CD4-positive, CD25-positive, alpha-beta regulatory T cell (primary cell): Measurements from ENCODE around the gene KPNB1. TPM values are rescaled to one million over a fixed set of nuclear protein-coding genes. Genes with fewer than 3 reads are reported as not detected.

ENCODE experiments used
- ATAC-seq, 2 donors: fragments of 150-1000 bp; cut with Tn5 transposase; one replicate each; pipeline ENCODE4 v1.10.0; 2021; ENCODE audit warnings: low read depth in 2 of 2, moderate number of reproducible peaks in 2 of 2, moderate library complexity in 1 of 2
- DNase-seq, 3 donors: peaks; one replicate each; pipeline versions ENCODE4 v3.0.0 to v3.0.0-alpha.2; 2012 to 2022; ENCODE audit warnings: mixed read lengths in 1 of 3
- H3K27ac ChIP-seq: one replicate; pipeline ENCODE4 v1.7.0; 2013; ENCODE audit warnings: mild to moderate bottlenecking, low read length; ENCODE audit not compliant: insufficient read depth, poor library complexity, severe bottlenecking
- H3K27me3 ChIP-seq: one replicate; pipeline ENCODE4 v1.7.0; 2013; ENCODE audit warnings: low read length; ENCODE audit not compliant: control insufficient read depth, insufficient read depth
- H3K36me3 ChIP-seq: one replicate; pipeline ENCODE4 v1.7.0; 2013; ENCODE audit warnings: mild to moderate bottlenecking, low read length, moderate library complexity; ENCODE audit not compliant: control insufficient read depth, insufficient read depth
- H3K4me1 ChIP-seq: 2 replicates; pipeline ENCODE4 v1.7.0; 2013; ENCODE audit warnings: mild to moderate bottlenecking, low read length; ENCODE audit not compliant: insufficient read depth, control insufficient read depth, poor library complexity, severe bottlenecking
- H3K4me3 ChIP-seq: one replicate; pipeline ENCODE4 v1.7.0; 2013; ENCODE audit warnings: low read depth, mild to moderate bottlenecking, low read length, moderate library complexity
- H3K9me3 ChIP-seq, 2 experiments: 1 replicate in 1 of 2; 2 replicates in 1 of 2; pipeline ENCODE4 v1.7.0; 2013; ENCODE audit warnings: low read length in 2 of 2, mild to moderate bottlenecking in 1 of 2, moderate library complexity in 1 of 2; ENCODE audit not compliant: control insufficient read depth in 2 of 2
- H3K27ac Mint-ChIP-seq, 3 donors: one replicate each; pipeline ENCODE4 v1.8.0; 2020 to 2022; ENCODE audit warnings: mild to moderate bottlenecking in 3 of 3, mixed read lengths in 3 of 3, moderate library complexity in 2 of 3
- H3K27me3 Mint-ChIP-seq: one replicate; pipeline ENCODE4 v1.8.0; 2022; ENCODE audit warnings: mild to moderate bottlenecking, mixed read lengths
- H3K36me3 Mint-ChIP-seq: one replicate; pipeline ENCODE4 v1.8.0; 2020; ENCODE audit warnings: mixed read lengths
- H3K4me1 Mint-ChIP-seq, 4 donors: one replicate each; pipeline ENCODE4 v1.8.0; 2020 to 2022; ENCODE audit warnings: mixed read lengths in 4 of 4, mild to moderate bottlenecking in 1 of 4
- H3K4me3 Mint-ChIP-seq, 4 donors: one replicate each; pipeline ENCODE4 v1.8.0; 2020 to 2022; ENCODE audit warnings: mild to moderate bottlenecking in 4 of 4, mixed read lengths in 4 of 4, moderate library complexity in 3 of 4
- H3K9me3 Mint-ChIP-seq, 7 donors: one replicate each; pipeline ENCODE4 v1.8.0; 2020 to 2022; ENCODE audit warnings: mixed read lengths in 7 of 7, mild to moderate bottlenecking in 3 of 7, moderate library complexity in 2 of 7
- polyA plus RNA-seq, 4 donors: library from polyadenylated mRNA; unstranded; fragments of 300-500 nt; fragmentation: Illumina TruSeq; gene quantifications; one replicate each; pipeline ENCODE4 v1.2.3, GENCODE V29; 2021
- total RNA-seq: library from RNA; stranded (reverse); gene quantifications from one replicate; pipeline ENCODE4 v1.2.3, GENCODE V29; 2022

The KPNB1 gene
- total and polyA plus RNA-seq, 5 donors from 2014 or later, result 20.4 to 242 (median 24.7) TPM

GRCh38 chr17:47711366-47712099, 61.8 kb downstream of the KPNB1 start:
- Mint-ChIP-seq H3K27ac (no peak overlapping the region), H3K27me3 (no peaks in the 10 kb centered on the region), H3K9me3 (peaks cover 0 to 1% (median 0%) of the 10 kb centered on the region in 7 donors), H3K36me3 (peaks cover 4% of the 10 kb centered on the region), H3K4me3 (no peak overlapping the region), H3K4me1 (peaks cover 3 to 32% (median 21%) of the 10 kb centered on the region in 4 donors)
- Histone ChIP-seq H3K27ac (no peak overlapping the region), H3K4me1 (peaks cover 21% of the 10 kb centered on the region), H3K9me3 (no peaks in the 10 kb centered on the region), H3K36me3 (no peaks in the 10 kb centered on the region), H3K4me3 (no peak overlapping the region), H3K27me3 (no peaks in the 10 kb centered on the region)
- DNase-seq (no peak), ATAC-seq (no peak)

GRCh38 chr17:47712330-47713023, 62.8 kb downstream of the KPNB1 start:
- no peaks in the 10 kb centered on the region for H3K27me3 Mint-ChIP-seq
- H3K36me3 Mint-ChIP-seq, result peaks cover 4% of the 10 kb centered on the region
- H3K27ac ChIP-seq, result no peak overlapping the region
- no peak overlapping the region for H3K4me3 ChIP-seq
- no peak overlapping the region for H3K4me3 Mint-ChIP-seq
- peak overlapping the region in 1 of 3 donors; percentile 45 for H3K27ac Mint-ChIP-seq
- ATAC-seq (no peak), DNase-seq (no peak)
- no peaks in the 10 kb centered on the region for H3K9me3 ChIP-seq
- H3K4me1 ChIP-seq, result peaks cover 11% of the 10 kb centered on the region
- H3K27me3 ChIP-seq, result no peaks in the 10 kb centered on the region
- H3K9me3 Mint-ChIP-seq, result no peaks in the 10 kb centered on the region
- peaks cover 0 to 27% (median 15%) of the 10 kb centered on the region in 4 donors for H3K4me1 Mint-ChIP-seq
- H3K36me3 ChIP-seq, result no peaks in the 10 kb centered on the region

DNA sequence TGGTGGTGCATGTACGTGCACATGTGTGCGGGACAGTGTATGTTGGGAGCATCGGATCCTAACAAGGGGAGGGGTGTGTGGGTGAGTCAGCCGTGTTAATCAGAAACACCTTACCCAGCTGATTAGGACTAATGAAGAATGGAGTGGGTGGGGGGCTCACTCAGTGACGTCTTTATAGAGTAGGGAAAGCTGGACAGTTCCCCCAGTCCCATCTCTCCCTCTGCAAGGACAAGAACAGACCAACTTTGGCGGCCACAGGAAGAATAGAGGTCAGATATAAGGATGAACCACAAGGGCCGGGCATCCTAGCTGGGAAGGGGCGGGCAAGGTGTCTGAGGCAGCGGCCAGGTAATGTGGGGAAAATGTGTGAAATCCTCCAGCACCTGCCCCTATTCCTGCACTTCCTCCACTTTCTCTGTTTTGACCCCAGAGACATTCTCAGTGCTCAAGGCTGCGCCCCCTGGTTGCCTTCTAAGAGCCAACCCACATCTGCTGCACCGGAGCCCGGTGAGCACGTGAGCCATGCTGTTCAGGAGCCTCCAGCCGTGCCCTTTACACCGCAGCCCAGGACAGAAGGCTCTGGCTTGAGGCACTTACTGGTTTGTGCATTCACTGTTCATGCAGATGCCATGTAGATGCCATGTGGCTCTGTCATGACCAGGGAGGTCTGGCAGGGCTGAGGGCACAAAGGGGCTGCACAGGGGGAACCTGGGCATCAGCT, 64.4 kb downstream of the KPNB1 start:
- Histone ChIP-seq H3K4me1 (peaks cover 16% of the 10 kb centered on the region), H3K27me3 (no peaks in the 10 kb centered on the region), H3K36me3 (no peaks in the 10 kb centered on the region), H3K9me3 (no peaks in the 10 kb centered on the region), H3K4me3 (no peak overlapping the region), H3K27ac (no peak overlapping the region)
- ATAC-seq (no peak), DNase-seq (no peak)
- Mint-ChIP-seq H3K4me3 (peak overlapping the region in 1 of 4 donors; percentile 40), H3K4me1 (peaks cover 0 to 42% (median 27%) of the 10 kb centered on the region in 4 donors), H3K9me3 (no peaks in the 10 kb centered on the region), H3K36me3 (peaks cover 4% of the 10 kb centered on the region), H3K27me3 (peaks cover 4% of the 10 kb centered on the region), H3K27ac (peak overlapping the region in 1 of 3 donors; percentile 43)

GRCh38 chr17:47714773-47715396, 65.2 kb downstream of the KPNB1 start:
- DNase-seq, result peak in 1 of 3 donors; percentile 75
- Mint-ChIP-seq H3K9me3 (no peaks in the 10 kb centered on the region), H3K36me3 (peaks cover under 1% of the 10 kb centered on the region), H3K4me3 (peak overlapping the region in 1 of 4 donors; percentile 22), H3K27me3 (peaks cover 5% of the 10 kb centered on the region), H3K27ac (peak overlapping the region in 2 of 3 donors; percentile 65 to 76), H3K4me1 (peaks cover 4 to 49% (median 32%) of the 10 kb centered on the region in 4 donors)
- Histone ChIP-seq H3K27me3 (no peaks in the 10 kb centered on the region), H3K27ac (no peak overlapping the region), H3K4me3 (no peak overlapping the region), H3K4me1 (peaks cover 24% of the 10 kb centered on the region), H3K9me3 (no peaks in the 10 kb centered on the region), H3K36me3 (no peaks in the 10 kb centered on the region)
- no peak for ATAC-seq

GRCh38 chr17:47715669-47716325, 66.1 kb downstream of the KPNB1 start:
- H3K27ac ChIP-seq, result no peak overlapping the region

DNA sequence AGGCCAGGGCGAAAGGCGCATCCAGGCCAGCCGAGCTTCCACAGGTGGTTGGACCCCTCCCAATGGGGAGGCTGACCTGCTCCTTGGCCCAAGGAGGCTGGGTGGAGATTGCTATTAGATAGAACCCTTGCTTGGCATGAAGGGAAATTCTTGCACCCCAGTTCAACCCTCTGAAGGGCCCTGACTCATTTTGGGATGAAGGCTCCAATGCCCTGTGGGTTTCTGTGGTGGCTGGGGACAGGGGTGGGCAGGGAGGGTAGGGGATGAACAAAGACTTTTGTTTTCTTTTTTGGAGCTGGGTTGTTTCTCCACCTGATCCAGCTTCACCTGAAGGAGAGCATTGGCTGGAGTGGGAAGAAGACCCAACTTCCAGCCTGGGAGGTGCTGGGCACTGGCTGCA, 66.7 kb downstream of the KPNB1 start:
- Mint-ChIP-seq H3K9me3 (no peaks in the 10 kb centered on the region), H3K27ac (peak overlapping the region in 1 of 3 donors; percentile 41), H3K4me3 (no peak overlapping the region), H3K27me3 (peaks cover 16% of the 10 kb centered on the region), H3K36me3 (no peaks in the 10 kb centered on the region), H3K4me1 (peaks cover 4 to 63% (median 42%) of the 10 kb centered on the region in 4 donors)
- H3K27ac ChIP-seq, result no peak overlapping the region
- no peak overlapping the region for H3K4me3 ChIP-seq
- no peaks in the 10 kb centered on the region for H3K27me3 ChIP-seq
- H3K4me1 ChIP-seq, result peaks cover 37% of the 10 kb centered on the region
- H3K9me3 ChIP-seq, result no peaks in the 10 kb centered on the region
- no peaks in the 10 kb centered on the region for H3K36me3 ChIP-seq
- DNase-seq, result no peak
- ATAC-seq, result no peak

More at GRCh38 chr17:47715669-47716325, 66.1 kb downstream of the KPNB1 start:
- Mint-ChIP-seq H3K27me3 (peaks cover 14% of the 10 kb centered on the region), H3K36me3 (no peaks in the 10 kb centered on the region), H3K9me3 (no peaks in the 10 kb centered on the region), H3K4me1 (peaks cover 4 to 58% (median 38%) of the 10 kb centered on the region in 4 donors), H3K4me3 (peak overlapping the region in 1 of 4 donors; percentile 22), H3K27ac (peak overlapping the region in 1 of 3 donors; percentile 76)
- Histone ChIP-seq H3K4me1 (peaks cover 32% of the 10 kb centered on the region), H3K4me3 (no peak overlapping the region), H3K9me3 (no peaks in the 10 kb centered on the region), H3K36me3 (no peaks in the 10 kb centered on the region), H3K27me3 (no peaks in the 10 kb centered on the region)
- DNase-seq, result no peak
- no peak for ATAC-seq

GRCh38 chr17:47717261-47717697, 67.6 kb downstream of the KPNB1 start:
- H3K27ac ChIP-seq, result no peak overlapping the region
- H3K9me3 ChIP-seq, result no peaks in the 10 kb centered on the region
- peaks cover 22% of the 10 kb centered on the region for H3K27me3 Mint-ChIP-seq
- ATAC-seq (no peak), DNase-seq (no peak)
- no peaks in the 10 kb centered on the region for H3K9me3 Mint-ChIP-seq
- peak overlapping the region in 1 of 4 donors; percentile 21 for H3K4me3 Mint-ChIP-seq
- peaks cover 46% of the 10 kb centered on the region for H3K4me1 ChIP-seq
- H3K4me1 Mint-ChIP-seq, result peaks cover 4 to 71% (median 47%) of the 10 kb centered on the region in 4 donors
- no peaks in the 10 kb centered on the region for H3K36me3 ChIP-seq
- H3K4me3 ChIP-seq, result no peak overlapping the region
- H3K27me3 ChIP-seq, result no peaks in the 10 kb centered on the region
- peak overlapping the region in 1 of 3 donors; percentile 12 for H3K27ac Mint-ChIP-seq
- no peaks in the 10 kb centered on the region for H3K36me3 Mint-ChIP-seq
